RCC 7860 (cell line): ENCODE data around the gene RACK1.

ENCODE experiments used
- DNase-seq: peaks from one replicate; pipeline ENCODE4 v3.0.0-alpha.2; 2015; ENCODE audit warnings: low spot score
- FAIRE-seq: peaks from 2 replicates; lab custom pipeline; 2012; peaks lifted over from hg19 to GRCh38; lab: Jason Lieb, UNC

RACK1 gene

DNA sequence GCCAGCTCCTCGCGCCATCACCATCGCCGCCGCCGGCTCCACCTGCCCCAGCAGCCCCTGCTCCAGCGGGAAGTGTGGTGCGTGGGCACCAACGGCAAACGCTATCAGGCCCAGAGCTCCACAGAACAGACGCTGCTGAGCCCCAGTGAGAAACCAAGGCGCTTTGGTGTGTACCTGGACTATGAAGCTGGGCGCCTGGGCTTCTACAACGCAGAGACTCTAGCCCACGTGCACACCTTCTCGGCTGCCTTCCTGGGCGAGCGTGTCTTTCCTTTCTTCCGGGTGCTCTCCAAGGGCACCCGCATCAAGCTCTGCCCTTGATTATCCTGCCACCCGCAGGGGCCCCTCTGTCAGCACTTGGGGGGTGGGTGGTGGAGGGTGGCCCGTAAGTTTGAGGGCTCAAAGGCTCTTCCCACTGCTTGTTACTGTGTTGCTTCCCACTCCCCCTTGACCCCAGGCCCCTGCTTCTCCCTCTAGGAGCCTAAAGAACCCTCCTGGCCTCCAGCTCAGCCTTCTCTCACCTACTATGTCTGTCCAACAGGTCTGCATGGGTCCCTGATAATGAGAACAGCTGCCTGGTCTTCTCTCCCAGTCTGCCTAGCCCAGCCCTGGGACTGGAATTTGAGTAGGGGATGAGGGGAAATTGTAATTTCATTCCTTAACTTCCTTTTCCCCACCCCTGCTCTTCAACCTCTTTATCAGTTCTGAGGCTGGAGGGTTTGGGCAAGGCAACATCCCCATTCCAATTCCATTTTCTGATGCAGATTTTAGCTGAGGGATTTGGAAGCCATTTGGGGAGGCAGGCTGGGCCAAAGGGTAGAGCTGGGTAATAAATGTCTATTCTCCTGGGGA, 9.0 kb downstream of the RACK1 start:
- FAIRE-seq: no peak

DNA sequence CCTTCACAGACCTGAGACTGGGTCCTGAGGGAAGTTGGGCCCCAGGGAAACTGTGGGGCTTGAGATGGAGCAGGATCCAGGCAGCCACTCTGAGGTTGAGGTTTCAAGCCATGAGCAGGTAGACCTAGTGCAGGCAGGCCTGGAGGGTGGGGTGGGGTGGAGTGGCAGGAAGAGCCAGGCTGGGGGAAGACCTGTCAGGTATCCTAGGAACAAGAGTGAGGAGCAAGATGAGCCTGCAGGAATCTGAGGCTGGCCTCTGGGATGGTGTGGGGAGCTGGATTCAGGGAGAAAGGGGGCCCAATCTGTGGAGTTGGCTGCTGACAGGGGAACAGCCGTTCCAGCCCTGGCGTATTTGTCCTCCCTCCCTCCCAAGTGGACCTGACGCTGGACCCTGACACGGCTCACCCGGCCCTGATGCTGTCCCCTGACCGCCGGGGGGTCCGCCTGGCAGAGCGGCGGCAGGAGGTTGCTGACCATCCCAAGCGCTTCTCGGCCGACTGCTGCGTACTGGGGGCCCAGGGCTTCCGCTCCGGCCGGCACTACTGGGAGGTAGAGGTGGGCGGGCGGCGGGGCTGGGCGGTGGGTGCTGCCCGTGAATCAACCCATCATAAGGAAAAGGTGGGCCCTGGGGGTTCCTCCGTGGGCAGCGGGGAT, 9.8 kb downstream of the RACK1 start:
- DNase-seq: no peak
- no peak for FAIRE-seq

More for the DNA sequence above, 9.0 kb downstream of the RACK1 start:
- DNase-seq: no peak

DNA sequence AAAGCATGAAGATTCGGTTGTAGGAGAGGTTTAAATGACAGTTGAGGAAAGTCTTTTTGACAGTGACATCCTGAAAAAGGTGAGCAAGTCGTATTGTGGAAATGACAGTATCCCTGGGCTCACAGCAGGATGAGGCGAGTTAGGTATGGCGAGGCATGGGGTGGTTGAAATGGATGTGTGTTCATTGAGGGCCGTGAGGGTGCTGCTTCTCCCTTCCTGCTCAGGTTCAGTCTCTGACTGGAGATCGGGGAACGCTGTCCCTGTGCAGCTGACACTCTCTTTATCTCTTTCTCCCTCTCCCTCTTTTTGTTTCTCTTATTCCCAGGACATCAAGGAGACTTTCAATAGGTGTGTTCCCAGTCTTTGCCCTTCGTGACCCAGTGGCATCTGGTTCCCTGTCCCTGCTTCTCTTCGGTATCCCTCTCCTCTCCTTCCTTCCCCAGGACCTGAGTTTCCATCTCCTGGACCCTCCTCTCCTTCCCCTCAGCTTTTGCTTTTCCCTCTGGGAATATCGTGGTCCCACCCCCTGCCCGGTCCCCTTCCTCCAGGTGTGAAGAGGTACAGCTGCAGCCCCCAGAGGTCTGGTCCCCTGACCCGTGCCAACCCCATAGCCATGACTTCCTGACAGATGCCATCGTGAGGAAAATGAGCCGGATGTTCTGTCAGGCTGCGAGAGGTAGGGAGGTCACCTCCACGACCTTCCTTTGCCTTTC, 10.5 kb downstream of the RACK1 start:
- no peak for FAIRE-seq
- DNase-seq: no peak

DNA sequence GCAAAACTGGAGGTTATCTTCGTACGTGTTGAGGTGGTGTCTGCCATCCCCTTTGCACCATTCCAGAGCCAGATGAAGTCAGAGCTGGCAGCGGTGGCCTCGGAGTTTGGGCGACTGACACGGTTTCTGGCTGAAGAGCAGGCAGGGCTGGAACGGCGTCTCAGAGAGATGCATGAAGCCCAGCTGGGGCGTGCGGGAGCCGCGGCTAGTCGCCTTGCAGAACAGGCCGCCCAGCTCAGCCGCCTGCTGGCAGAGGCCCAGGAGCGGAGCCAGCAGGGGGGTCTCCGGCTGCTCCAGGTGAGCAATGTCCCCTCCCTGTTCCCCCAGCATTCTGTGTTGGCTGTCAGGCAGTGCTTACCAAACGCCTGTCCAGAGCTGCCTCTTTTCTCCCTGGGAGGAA, 11.1 kb downstream of the RACK1 start:
- FAIRE-seq (no peak), DNase-seq (no peak)

DNA sequence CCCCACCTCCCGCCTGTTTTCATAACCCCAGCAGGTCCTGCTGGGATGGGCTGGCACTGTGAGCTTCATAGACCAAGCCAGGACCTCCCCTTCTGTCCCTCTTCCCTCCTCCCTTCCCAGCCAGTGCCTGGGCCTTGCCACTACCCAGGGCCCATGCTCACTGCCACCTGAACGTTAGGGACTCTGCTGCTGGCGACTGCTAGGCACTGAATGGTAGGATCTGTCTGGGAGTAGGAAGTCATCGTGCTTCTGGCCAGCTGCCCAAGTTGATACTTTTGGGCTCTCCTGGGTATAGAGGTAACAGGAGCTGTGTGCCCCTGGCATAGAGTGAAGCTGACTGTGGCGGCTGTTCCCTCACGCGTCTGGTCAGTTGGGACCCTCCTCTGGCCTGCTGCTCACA, 12.3 kb downstream of the RACK1 start:
- no peak for FAIRE-seq
- no peak for DNase-seq

DNA sequence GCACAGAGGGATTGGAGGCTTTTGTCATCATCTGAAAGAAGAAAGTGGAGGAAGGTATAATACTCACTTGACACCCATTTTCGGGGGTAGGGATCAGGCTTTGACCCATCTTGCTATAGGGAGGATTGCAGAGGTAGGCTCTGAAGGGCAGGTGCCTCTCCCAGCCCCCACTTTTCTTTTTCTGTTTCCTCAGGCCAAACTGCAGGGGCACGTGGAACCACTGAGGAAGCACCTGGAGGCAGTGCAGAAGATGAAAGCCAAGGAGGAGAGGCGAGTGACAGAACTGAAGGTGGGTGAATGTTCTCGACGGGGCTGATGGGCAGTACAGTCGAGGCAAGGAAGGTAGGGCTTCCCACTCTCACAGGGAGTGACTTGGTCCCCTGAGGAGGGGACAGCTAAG, 13.2 kb downstream of the RACK1 start:
- FAIRE-seq (no peak), DNase-seq (no peak)

DNA sequence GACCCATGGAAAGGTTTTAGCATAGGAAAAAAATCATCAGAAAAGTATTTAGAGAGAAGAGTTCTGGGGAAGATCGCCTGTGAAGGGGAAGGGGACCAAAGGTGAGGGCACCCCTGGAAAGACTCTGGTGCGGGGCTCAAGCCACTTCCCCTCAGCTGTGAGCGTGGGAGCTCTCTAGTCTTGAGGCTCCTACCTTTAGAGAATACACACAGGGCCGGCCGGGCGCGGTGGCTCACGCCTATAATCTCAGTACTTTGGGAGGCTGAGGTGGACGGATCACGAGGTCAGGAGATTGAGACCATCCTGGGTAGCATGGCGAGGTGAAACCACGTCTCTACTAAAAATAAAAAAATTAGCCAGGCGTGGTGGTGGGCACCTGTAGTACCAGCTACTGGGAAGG, 13.7 kb downstream of the RACK1 start:
- DNase-seq (no peak), FAIRE-seq (no peak)

DNA sequence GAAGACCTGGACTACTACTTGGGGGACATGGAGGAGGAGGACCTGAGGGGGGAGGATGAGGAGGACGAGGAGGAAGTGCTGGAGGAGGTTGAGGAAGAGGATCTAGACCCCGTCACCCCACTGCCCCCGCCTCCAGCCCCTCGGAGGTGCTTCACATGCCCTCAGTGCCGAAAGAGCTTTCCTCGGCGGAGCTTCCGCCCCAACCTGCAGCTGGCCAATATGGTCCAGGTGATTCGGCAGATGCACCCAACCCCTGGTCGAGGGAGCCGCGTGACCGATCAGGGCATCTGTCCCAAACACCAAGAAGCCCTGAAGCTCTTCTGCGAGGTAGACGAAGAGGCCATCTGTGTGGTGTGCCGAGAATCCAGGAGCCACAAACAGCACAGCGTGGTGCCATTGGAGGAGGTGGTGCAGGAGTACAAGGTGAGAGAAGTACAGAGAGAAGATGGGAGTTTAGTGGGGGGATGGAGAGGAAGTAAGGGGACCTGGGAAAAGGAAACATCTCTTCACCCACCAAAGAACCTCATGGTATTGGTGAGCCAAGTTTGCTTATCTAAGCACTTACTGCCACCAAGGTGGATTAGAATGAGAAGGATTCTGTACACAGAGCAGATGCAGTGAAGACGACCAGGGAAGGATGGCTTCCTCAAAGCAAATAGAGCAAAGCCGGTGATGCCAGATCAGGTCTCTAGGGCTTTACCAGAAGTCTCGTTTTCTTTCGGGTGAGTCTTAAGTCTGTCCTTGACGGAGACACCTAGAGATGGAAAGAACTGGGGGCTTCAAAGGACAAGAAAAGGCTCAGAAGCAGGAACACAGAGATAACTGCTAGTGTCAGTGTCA, 19.1 kb downstream of the RACK1 start:
- FAIRE-seq: no peak
- DNase-seq: no peak

DNA sequence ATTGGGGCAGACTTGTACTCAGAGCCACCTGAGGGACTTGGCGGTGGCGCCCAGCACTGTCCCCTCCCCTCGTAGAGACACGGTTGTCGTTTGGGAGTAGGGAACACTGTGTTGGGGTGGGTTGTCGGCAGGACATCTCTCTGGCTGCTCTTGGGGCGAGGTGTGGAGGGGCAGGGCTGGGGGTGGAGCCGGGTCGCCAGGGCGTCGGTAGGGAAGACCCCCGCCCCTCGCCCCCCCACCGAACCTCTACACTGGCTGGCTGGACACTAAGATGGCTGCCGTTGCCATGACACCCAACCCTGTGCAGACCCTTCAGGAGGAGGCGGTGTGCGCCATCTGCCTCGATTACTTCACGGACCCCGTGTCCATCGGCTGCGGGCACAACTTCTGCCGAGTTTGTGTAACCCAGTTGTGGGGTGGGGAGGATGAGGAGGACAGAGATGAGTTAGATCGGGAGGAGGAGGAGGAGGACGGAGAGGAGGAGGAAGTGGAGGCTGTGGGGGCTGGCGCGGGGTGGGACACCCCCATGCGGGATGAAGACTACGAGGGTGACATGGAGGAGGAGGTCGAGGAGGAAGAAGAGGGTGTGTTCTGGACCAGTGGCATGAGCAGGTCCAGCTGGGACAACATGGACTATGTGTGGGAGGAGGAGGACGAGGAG, 19.8 kb downstream of the RACK1 start:
- DNase-seq (no peak), FAIRE-seq (no peak)

DNA sequence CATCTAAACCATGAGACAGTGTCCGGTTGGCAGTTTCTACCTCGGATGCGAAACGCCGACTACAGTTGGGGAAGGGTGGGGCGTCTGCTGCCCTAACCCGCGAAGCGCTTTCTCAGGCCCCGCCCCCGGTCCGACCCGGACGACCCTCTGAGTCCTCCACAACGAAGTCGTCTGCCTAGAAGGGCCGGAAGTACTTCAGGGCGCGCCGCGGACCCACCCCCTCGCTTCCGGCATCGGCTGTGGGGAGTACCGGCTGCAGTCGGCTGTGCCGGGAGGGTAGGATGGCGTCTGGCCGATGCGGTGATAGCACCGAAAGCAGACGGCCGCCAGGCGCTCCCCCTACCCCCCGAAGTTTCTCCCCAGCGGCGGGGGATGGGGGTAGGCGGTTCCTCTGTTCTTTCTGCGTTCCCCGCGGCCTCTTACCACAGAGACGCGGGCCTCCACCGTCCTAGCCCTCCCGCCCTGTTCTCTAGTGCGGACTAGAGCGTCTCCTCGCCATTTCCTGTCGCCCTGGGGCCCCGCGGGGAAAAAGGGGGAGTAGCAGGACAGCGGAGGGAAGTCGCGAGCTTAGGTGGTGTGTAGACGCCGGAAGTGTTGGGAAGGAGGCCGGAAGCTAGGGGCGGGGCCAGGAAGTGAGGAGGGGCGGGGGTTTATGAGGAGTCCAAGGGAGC, 20.5 kb downstream of the RACK1 start, which contains the start of gene TRIM41:
TRIM41 (plus strand) TSS at position 224 of the 671 bp plus-strand sequence. CDS start 719 bp downstream, outside the sequence.
- FAIRE-seq (peak; percentile 81), DNase-seq (peak; percentile 96)

DNA sequence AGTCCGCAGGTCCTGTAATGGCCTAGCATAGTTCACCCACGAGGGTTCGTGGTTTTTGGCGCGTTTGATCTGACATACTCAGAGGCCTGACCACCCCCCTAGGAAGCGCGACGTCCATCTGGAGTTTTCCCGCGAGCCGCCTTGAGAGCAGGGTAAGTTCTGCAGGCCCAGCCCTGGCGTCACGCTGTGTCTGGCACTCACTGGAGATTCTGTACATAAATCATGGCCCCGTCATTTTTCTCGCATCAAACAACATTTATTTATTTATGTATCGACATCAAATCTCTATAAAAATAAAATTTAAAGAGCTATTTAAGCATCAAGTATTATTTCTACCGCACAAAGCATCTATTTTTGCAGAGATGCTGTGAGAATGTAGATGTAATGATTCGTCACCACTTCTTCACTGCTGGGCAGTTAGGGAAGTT, 21.1 kb downstream of the RACK1 start:
- FAIRE-seq (no peak), DNase-seq (no peak)

DNA sequence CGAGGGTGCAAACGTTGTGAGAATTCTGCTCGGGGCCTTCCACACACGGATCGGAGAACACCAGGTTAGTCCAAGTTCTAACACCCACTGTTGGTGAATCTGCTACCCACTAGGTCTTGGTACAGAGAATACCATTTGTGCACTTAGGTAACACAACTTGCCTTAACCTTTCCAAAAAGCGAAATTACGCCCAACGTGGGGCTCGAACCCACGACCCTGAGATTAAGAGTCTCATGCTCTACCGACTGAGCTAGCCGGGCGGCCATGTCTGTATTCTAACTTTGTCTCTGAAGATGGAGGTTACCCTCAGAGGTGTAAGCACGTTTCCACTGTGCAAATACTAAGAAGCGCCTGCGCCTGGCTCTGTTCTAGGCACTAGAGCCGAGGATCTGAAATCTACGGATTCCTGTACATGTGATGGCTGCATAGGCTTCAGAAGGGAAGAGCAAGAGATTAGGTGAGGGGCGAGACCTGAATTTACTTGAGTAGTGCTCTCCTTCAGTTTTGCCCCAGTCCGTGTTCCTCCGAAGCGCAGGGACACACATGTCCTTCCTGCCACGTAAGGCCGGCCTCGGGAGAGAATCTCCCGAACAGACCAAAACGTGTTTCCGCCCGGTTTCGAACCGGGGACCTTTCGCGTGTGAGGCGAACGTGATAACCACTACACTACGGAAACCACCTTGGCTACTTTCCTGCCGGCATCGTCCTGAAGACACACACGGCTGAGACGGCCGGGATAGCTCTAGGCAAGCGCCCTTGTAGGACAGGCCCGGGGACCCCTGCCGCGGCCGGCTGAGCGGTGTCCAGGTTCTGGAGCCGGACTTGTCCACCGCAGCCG, 21.7 kb downstream of the RACK1 start:
- FAIRE-seq (peak; percentile 72), DNase-seq (peak; percentile 99)

DNA sequence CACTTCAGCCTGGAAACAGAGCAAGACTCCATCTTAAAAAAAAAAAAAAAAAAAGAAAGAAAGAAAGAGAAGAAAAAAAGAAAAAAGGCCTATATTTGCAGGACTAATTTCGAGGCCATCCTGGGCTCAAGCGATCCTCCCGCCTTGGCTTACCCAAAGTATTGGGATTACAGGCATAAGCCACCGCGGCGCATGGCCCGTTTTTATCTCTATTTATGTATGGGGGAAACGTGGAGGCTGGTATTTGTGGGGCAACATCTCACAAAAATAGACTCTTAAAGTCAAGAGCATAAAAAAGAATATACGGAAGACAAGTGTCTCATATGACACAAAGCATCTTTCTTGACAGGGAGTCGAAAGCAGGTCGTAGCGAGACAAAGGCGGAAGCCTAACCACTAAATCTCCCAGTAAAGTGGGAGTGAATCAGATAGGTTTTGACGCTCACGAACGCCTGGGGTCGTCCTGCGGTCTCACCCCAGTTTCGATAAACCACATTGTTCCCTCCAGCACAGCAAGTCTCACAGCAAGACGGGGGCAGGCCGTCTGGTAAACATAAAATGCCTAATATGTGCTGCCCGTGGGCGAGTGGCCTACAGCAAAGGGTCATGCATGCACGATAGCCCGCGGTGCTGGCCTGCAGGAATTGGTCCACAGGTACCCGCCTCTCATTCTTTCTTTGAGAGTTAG, 22.5 kb downstream of the RACK1 start:
- DNase-seq: no peak
- FAIRE-seq: no peak

DNA sequence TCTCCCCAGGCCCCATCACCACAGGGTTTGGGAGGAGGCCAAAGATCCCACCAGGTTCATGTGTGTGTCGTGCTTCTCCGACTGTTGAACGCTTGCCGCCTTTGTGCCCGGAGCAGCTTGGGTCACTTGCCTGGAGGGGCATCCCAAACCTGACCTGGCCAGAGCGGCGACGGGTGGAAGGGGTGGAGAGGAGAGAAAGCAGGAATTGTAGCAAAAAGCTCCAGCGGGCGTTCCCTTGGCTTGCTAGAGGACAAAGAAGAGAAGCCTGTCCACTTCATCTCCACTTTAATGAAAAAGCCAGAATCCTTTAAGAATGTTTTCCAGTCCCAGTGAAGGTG, 23.6 kb downstream of the RACK1 start:
- no peak for FAIRE-seq

DNA sequence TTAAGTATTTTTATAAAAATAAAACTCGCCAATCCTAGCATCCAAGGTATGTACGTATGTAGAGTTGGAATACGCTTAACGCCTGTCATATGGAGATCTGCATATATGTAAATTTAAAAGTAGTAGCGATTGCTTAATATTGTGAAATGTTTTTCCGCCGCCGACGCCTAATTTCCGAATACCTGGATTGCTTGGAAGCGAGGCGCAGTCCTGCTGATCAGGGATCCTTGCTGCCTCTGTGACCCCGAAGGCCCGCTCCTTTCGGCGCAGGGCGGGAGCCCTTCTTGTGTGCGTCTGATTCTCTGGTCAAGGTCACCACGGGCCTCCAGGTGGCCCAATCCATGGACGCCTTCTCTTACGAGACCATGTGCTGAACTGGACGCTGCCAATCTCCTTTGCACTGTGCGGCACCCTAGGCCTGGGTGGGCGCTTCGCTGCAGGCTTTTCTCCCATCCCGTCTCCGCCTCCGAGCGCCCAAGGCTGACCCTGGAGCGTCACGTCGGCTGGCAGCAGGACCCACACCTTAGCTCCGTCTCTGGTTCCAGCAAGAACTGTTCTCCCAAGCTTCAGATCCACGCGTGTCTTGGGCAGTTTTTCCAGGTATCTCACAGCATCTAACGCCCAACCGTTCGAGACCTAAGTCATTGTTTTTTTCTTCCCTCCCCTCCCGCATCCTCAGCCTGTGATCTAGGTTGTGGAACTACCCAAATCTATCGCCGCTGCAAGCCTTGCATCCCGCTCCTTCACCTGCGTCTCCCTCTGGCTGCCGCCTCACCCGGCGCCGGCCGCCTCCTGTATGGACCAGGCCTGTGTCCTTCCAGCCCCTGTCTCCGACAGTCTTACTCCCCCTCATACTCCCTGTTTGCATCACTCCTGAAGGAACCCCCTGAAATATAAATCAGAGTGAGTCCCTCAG, 24.2 kb downstream of the RACK1 start:
- no peak for FAIRE-seq
- DNase-seq: no peak

More for the DNA sequence above, 23.6 kb downstream of the RACK1 start:
- no peak for DNase-seq

DNA sequence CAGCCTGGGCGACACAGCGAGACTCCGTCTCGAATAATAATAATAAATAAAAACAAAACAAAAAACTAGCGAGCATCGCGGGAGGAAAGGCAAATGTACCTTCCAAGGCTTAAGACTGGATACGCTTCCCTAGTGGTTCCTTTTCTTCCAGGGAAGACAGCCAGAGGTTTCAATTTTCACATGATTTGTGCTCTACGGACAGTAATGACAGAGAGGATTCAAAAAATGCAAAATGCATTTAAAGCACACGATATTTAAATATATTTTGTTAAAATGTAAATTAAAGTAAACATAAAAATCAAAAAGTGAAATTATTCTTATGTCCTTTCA, 24.9 kb downstream of the RACK1 start:
- FAIRE-seq: no peak
- DNase-seq: no peak

DNA sequence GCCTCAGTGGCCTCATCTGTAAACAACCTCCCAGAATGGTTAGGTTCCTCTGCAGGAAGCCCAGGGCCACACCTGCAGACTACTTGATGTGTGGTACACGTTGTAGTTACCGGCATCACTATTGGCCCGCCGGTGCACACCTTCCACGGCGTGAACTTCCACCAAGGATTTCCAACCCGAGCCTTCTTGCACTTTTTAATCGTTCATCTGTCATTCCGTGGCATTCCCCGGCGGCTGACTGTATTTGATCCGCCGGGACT, 26.0 kb downstream of the RACK1 start:
- FAIRE-seq: no peak
- DNase-seq: no peak
